Measurements from ENCODE around the gene APOL5. TPM values are rescaled to one million over a fixed set of nuclear protein-coding genes. Genes with fewer than 3 reads are reported as not detected.

Gene APOL5
- total RNA-seq, 1 experiment from 2014 or later, result not detected

GRCh38 chr22:35777335-35777975, 59.8 kb downstream of the APOL5 start:
- in situ Hi-C loops (cut with HindIII; ENCODE audit: low sequenced_read_pairs), result no loop called here
- DNase-seq (ENCODE audit: low spot score), result no peak

Other genes with a start within 250 kb of the APOL5 start
- not detected in 2 replicates for gene RASD2, start 177.0 kb upstream of the APOL5 start, total RNA-seq (2014; rRNA removed; shearing (Covaris generic))
- gene MB, start 100.5 kb upstream of the APOL5 start, total RNA-seq (2014; rRNA removed; shearing (Covaris generic)), result not detected in 2 replicates
- 0.03 and 0.12 TPM in 2 replicates for gene APOL6, start 69.4 kb upstream of the APOL5 start, total RNA-seq (2014; rRNA removed; shearing (Covaris generic))

All from G401 (cell line).